Measurements from ENCODE around the gene FBLN7.
A peak's percentile ranks its signal among the peaks of the same experiment; 100 is the strongest.

The FBLN7 gene

GRCh38 chr2:112160283-112161250 is 22.4 kb downstream of the FBLN7 start:
- no peak for DNase-seq

GRCh38 chr2:112161431-112162145 is 23.4 kb downstream of the FBLN7 start:
- DNase-seq, result no peak

- DNase-seq, result no peak
Observed at GRCh38 chr2:112162341-112162740, 24.2 kb downstream of the FBLN7 start.

- DNase-seq, result no peak
Observed at GRCh38 chr2:112162956-112163355, 24.8 kb downstream of the FBLN7 start.

- no peak for DNase-seq
Observed at GRCh38 chr2:112163541-112163981, 25.4 kb downstream of the FBLN7 start.

GRCh38 chr2:112164876-112165275 is 26.7 kb downstream of the FBLN7 start:
- no peak for DNase-seq

GRCh38 chr2:112165296-112165695 is 27.1 kb downstream of the FBLN7 start:
- DNase-seq, result no peak

- no peak for DNase-seq
Observed at GRCh38 chr2:112166806-112167499, 28.8 kb downstream of the FBLN7 start.

GRCh38 chr2:112168422-112169124 is 30.4 kb downstream of the FBLN7 start:
- DNase-seq, result no peak

GRCh38 chr2:112170495-112170894 is 32.3 kb downstream of the FBLN7 start:
- no peak for DNase-seq

GRCh38 chr2:112173646-112174319 is 35.6 kb downstream of the FBLN7 start:
- DNase-seq, result no peak

GRCh38 chr2:112174383-112174782 is 36.2 kb downstream of the FBLN7 start:
- DNase-seq, result no peak

GRCh38 chr2:112175333-112175732 is 37.1 kb downstream of the FBLN7 start:
- no peak for DNase-seq

- DNase-seq, result no peak
Observed at GRCh38 chr2:112175958-112176573, 37.9 kb downstream of the FBLN7 start.

GRCh38 chr2:112181571-112182290 is 43.5 kb downstream of the FBLN7 start:
- DNase-seq, result peak; percentile 66

- peak; percentile 61 for DNase-seq
Observed at GRCh38 chr2:112182581-112183034, 44.4 kb downstream of the FBLN7 start.

GRCh38 chr2:112183327-112184025 is 45.3 kb downstream of the FBLN7 start:
- no peak for DNase-seq

GRCh38 chr2:112184121-112184520 is 45.9 kb downstream of the FBLN7 start:
- DNase-seq, result no peak

- no peak for DNase-seq
Observed at GRCh38 chr2:112185131-112185530, 46.9 kb downstream of the FBLN7 start.
